HepG2 (cell line): ENCODE data around the gene CSTF1. TPM values are rescaled to one million over a fixed set of nuclear protein-coding genes. Genes with fewer than 3 reads are reported as not detected.

ENCODE experiments used
- CBFB ChIP-seq: sonication (generic); formaldehyde crosslinking; IDR thresholded peaks from 2 replicates; pipeline ENCODE4 v1.4.0; 2020; ENCODE audit warnings: missing genetic modification reagents
- FOXP4 ChIP-seq: sonication (generic); formaldehyde crosslinking; IDR thresholded peaks from 2 replicates; pipeline ENCODE4 v1.4.0; 2020; ENCODE audit warnings: missing genetic modification reagents
- GRHL1 ChIP-seq: sonication (generic); formaldehyde crosslinking; conservative IDR thresholded peaks from 2 replicates; pipeline ENCODE4 v1.8.0; 2022; ENCODE audit warnings: missing genetic modification reagents
- IKZF1 ChIP-seq: fragments of 450-650 bp; IDR thresholded peaks from 2 replicates; pipeline ENCODE4 v1.7.1; 2016
- IRF1 ChIP-seq: sonication (generic); formaldehyde crosslinking; IDR thresholded peaks from 2 replicates; pipeline ENCODE4 v1.4.0; 2020; ENCODE audit warnings: low read depth, mild to moderate bottlenecking, missing genetic modification reagents
- KAT2B ChIP-seq: fragments of 150-350 bp; IDR thresholded peaks from 2 replicates; pipeline ENCODE4 v1.6.1; 2014; ENCODE audit warnings: low read depth, low read length, borderline replicate concordance
- KDM4B ChIP-seq: sonication (generic); formaldehyde crosslinking; IDR thresholded peaks from 2 replicates; pipeline ENCODE4 v1.4.0; 2020; ENCODE audit warnings: missing genetic modification reagents
- KLF13 ChIP-seq: sonication (generic); formaldehyde crosslinking; IDR thresholded peaks from 2 replicates; pipeline ENCODE4 v1.4.0; 2020; ENCODE audit warnings: mild to moderate bottlenecking, missing genetic modification reagents
- MTF1 ChIP-seq: sonication (generic); formaldehyde crosslinking; IDR thresholded peaks from 2 replicates; pipeline ENCODE4 v1.5.0; 2020; ENCODE audit warnings: missing genetic modification reagents
- NR2F1 ChIP-seq, 2 experiments: fragments of 450-650 bp in 1 of 2; formaldehyde crosslinking in 1 of 2; IDR thresholded peaks; 2 replicates each; pipeline versions ENCODE4 v1.5.0 to v1.6.1; 2016 to 2020; ENCODE audit warnings: mild to moderate bottlenecking in 1 of 2, missing compliant biosample characterization in 1 of 2, missing genetic modification reagents in 1 of 2, moderate library complexity in 1 of 2
- NR2F2 ChIP-seq: IDR thresholded peaks from 2 replicates; pipeline ENCODE4 v1.6.1; 2012; ENCODE audit warnings: low read depth, inconsistent platforms, borderline replicate concordance
- PLRG1 ChIP-seq: fragments of 450-650 bp; conservative IDR thresholded peaks from 2 replicates; pipeline ENCODE4 v1.6.1; 2016
- SAFB2 ChIP-seq: sonication (generic); formaldehyde crosslinking; IDR thresholded peaks from 2 replicates; pipeline ENCODE4 v1.5.1; 2020; ENCODE audit warnings: missing genetic modification reagents, low read depth, mild to moderate bottlenecking, borderline replicate concordance
- SIX4 ChIP-seq: sonication (generic); formaldehyde crosslinking; IDR thresholded peaks from 2 replicates; pipeline ENCODE4 v1.4.0; 2020; ENCODE audit warnings: missing genetic modification reagents
- SP140L ChIP-seq: sonication (generic); formaldehyde crosslinking; IDR thresholded peaks from 2 replicates; pipeline ENCODE4 v1.4.0; 2020; ENCODE audit warnings: missing genetic modification reagents, borderline replicate concordance
- THRA ChIP-seq: sonication (generic); formaldehyde crosslinking; IDR thresholded peaks from 2 replicates; pipeline ENCODE4 v1.4.0; 2020; ENCODE audit warnings: missing genetic modification reagents, borderline replicate concordance
- TSC22D2 ChIP-seq: sonication (generic); formaldehyde crosslinking; IDR thresholded peaks from 2 replicates; pipeline ENCODE4 v1.5.1; 2020; ENCODE audit warnings: missing genetic modification reagents, mild to moderate bottlenecking, borderline replicate concordance
- XBP1 ChIP-seq: sonication (generic); formaldehyde crosslinking; IDR thresholded peaks from 2 replicates; pipeline ENCODE4 v1.5.0; 2020; ENCODE audit warnings: missing genetic modification reagents
- ZGPAT ChIP-seq: IDR thresholded peaks from 2 replicates; pipeline ENCODE4 v1.6.1; 2016; ENCODE audit warnings: mild to moderate bottlenecking
- ZNF101 ChIP-seq: sonication (generic); formaldehyde crosslinking; IDR thresholded peaks from 2 replicates; pipeline ENCODE4 v1.4.0; 2020; ENCODE audit warnings: mild to moderate bottlenecking, low read depth, missing genetic modification reagents, borderline replicate concordance
- ZNF589 ChIP-seq: sonication (generic); formaldehyde crosslinking; conservative IDR thresholded peaks from 2 replicates; pipeline ENCODE4 v1.8.0; 2022; ENCODE audit warnings: mild to moderate bottlenecking, moderate library complexity, missing genetic modification reagents
- ZNF746 ChIP-seq: sonication (generic); formaldehyde crosslinking; IDR thresholded peaks from 2 replicates; pipeline ENCODE4 v1.8.0; 2022; ENCODE audit warnings: mild to moderate bottlenecking, missing genetic modification reagents
- ZNF891 ChIP-seq: sonication (generic); formaldehyde crosslinking; IDR thresholded peaks from 2 replicates; pipeline ENCODE4 v1.5.0; 2020; ENCODE audit warnings: mild to moderate bottlenecking, missing genetic modification reagents
- polyA plus RNA-seq, 8 experiments: library from polyadenylated mRNA; depleted of rRNA in 3 of 8; stranded (reverse) in 7 of 8; unstranded in 1 of 8; fragments of >200 nt; fragmentation: Illumina TruSeq in 4 of 8; extraction: Trizol in 4 of 8; gene quantifications; 2 replicates each; pipeline versions ENCODE4 v1.2.1 to v1.2.3, GENCODE V29; 2011 to 2016; ENCODE audit warnings: low read depth in 4 of 8, missing spikeins in 1 of 8, mixed read lengths in 1 of 8; ENCODE audit not compliant: insufficient read depth in 1 of 8
- total RNA-seq, 5 experiments: library from RNA; depleted of rRNA; stranded (reverse); fragments of >200 nt; fragmentation: Illumina TruSeq; extraction: Trizol; gene quantifications; 2 replicates each; pipeline ENCODE4 v1.2.3, GENCODE V29; 2016; ENCODE audit warnings: low read depth in 1 of 5

CSTF1 gene
- total and polyA plus RNA-seq, 2 of the 13 experiments (the other 11 are each of a cell fraction or from before 2014, with no cell fraction given), result 70.9 to 100 TPM

GRCh38 chr20:56392132-56392880 is at the start of gene CSTF1, which contains the start of gene AURKA (continued):
- TF ChIP-seq GRHL1 (no peak), KDM4B (CRISPR knock-in tag) (peak; percentile 92), TSC22D2 (CRISPR knock-in tag) (peak; percentile 95; the same call in 1 of the 2 replicates), MTF1 (CRISPR knock-in tag) (peak; percentile 94), SP140L (peak; percentile 94; the same call in 1 of the 2 replicates), ZNF746 (CRISPR knock-in tag) (peak; percentile 87), PLRG1 (no peak), ZNF101 (CRISPR knock-in tag) (no peak; the same call in 1 of the 2 replicates), ZNF589 (peak; percentile 98), KLF13 (CRISPR knock-in tag) (no peak; the same call in 1 of the 2 replicates), XBP1 (0 out of 2 replicates have a peak, but pooled peaks have one; percentile 73), IRF1 (CRISPR knock-in tag) (peak; percentile 74; the same call in 1 of the 2 replicates), SIX4 (CRISPR knock-in tag) (peak; percentile 90), ZNF891 (peak; percentile 99), SAFB2 (peak; percentile 86), ZGPAT (CRISPR knock-in tag) (peak; percentile 100), NR2F2 (0 out of 2 replicates have a peak, but pooled peaks have one; percentile 38), CBFB (peak; percentile 97), NR2F1 (CRISPR knock-in tag; IDR thresholded peaks at IDR 0.05) (peak; percentile 52 to 70), THRA (CRISPR knock-in tag) (peak; percentile 88), FOXP4 (CRISPR knock-in tag) (peak; percentile 89), KAT2B (peak; percentile 73; the same call in 1 of the 2 replicates), IKZF1 (no peak)
